ENCODE data around the gene CTIF. TPM values are rescaled to one million over a fixed set of nuclear protein-coding genes. Genes with fewer than 3 reads are reported as not detected.

Gene CTIF
- polyA plus RNA-seq, 1 donor: 15.0 TPM

- no peak for DNase-seq
- Histone ChIP-seq H3K4me3 (ENCODE audit: low read length) (no peak overlapping the region), H3K4me1 (ENCODE audit: control insufficient read depth, insufficient read depth, low read length) (peaks cover 26% of the 10 kb centered on the region), H3K27ac (ENCODE audit: low read length) (no peak overlapping the region), H3K9me3 (ENCODE audit: control insufficient read depth, low read depth, low read length) (no peaks in the 10 kb centered on the region), H3K27me3 (ENCODE audit: control insufficient read depth, insufficient read depth, low read length) (no peaks in the 10 kb centered on the region), H3K36me3 (ENCODE audit: control insufficient read depth, insufficient read depth, low read length) (no peaks in the 10 kb centered on the region)
- no CpG with 5 or more reads among the region's 6 CpGs for WGBS (ENCODE audit: insufficient coverage, low lambda C conversion rate)
Measured at GRCh38 chr18:48773821-48774220, 235.0 kb downstream of the CTIF start.

- DNase-seq: no peak
- Histone ChIP-seq H3K4me1 (ENCODE audit: control insufficient read depth, insufficient read depth, low read length) (peaks cover 37% of the 10 kb centered on the region), H3K36me3 (ENCODE audit: control insufficient read depth, insufficient read depth, low read length) (no peaks in the 10 kb centered on the region), H3K27ac (ENCODE audit: low read length) (no peak overlapping the region), H3K9me3 (ENCODE audit: control insufficient read depth, low read depth, low read length) (no peaks in the 10 kb centered on the region), H3K4me3 (ENCODE audit: low read length) (no peak overlapping the region), H3K27me3 (ENCODE audit: control insufficient read depth, insufficient read depth, low read length) (no peaks in the 10 kb centered on the region)
- no CpG with 5 or more reads among the region's 5 CpGs for whole genome bisulfite sequencing (ENCODE audit: insufficient coverage, low lambda C conversion rate)
Measured at GRCh38 chr18:48774941-48775340, 236.1 kb downstream of the CTIF start.

- H3K27me3 ChIP-seq (ENCODE audit: control insufficient read depth, insufficient read depth, low read length): no peaks in the 10 kb centered on the region
- H3K9me3 ChIP-seq (ENCODE audit: control insufficient read depth, low read depth, low read length): no peaks in the 10 kb centered on the region
- H3K27ac ChIP-seq (ENCODE audit: low read length): no peak overlapping the region
- no peak for DNase-seq
- H3K36me3 ChIP-seq (ENCODE audit: control insufficient read depth, insufficient read depth, low read length): no peaks in the 10 kb centered on the region
- peaks cover 43% of the 10 kb centered on the region for H3K4me1 ChIP-seq (ENCODE audit: control insufficient read depth, insufficient read depth, low read length)
- no peak overlapping the region for H3K4me3 ChIP-seq (ENCODE audit: low read length)
- WGBS (ENCODE audit: insufficient coverage, low lambda C conversion rate): 100% methylated on average over 1 of the region's 12 CpGs
Measured at GRCh38 chr18:48775372-48776155, 236.7 kb downstream of the CTIF start.

DNA sequence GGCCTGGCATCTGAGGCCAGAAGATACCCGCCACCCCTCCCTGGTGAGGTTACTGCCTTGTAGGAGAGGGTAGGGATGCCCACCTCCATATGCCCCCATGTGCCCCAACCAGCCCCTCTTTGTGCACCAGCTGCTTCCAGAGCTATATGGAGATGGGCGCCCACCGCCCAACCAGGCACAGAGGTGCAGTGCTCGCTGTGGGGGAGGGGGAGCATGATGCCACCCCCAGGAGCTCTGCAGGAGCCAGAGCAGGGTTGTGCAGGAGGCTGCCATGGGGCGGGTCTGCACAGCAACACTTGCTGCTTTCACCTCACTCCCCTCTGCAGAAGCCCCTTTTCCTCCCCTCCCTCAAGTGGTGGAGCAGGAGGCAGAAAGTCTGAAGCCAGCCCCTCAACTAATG is 237.3 kb downstream of the CTIF start:
- Histone ChIP-seq H3K36me3 (ENCODE audit: control insufficient read depth, insufficient read depth, low read length) (no peaks in the 10 kb centered on the region), H3K27ac (ENCODE audit: low read length) (no peak overlapping the region), H3K9me3 (ENCODE audit: control insufficient read depth, low read depth, low read length) (no peaks in the 10 kb centered on the region), H3K27me3 (ENCODE audit: control insufficient read depth, insufficient read depth, low read length) (no peaks in the 10 kb centered on the region), H3K4me1 (ENCODE audit: control insufficient read depth, insufficient read depth, low read length) (peaks cover 49% of the 10 kb centered on the region), H3K4me3 (ENCODE audit: low read length) (no peak overlapping the region)
- no peak for DNase-seq
- no CpG with 5 or more reads among the region's 5 CpGs for WGBS (ENCODE audit: insufficient coverage, low lambda C conversion rate)

DNA sequence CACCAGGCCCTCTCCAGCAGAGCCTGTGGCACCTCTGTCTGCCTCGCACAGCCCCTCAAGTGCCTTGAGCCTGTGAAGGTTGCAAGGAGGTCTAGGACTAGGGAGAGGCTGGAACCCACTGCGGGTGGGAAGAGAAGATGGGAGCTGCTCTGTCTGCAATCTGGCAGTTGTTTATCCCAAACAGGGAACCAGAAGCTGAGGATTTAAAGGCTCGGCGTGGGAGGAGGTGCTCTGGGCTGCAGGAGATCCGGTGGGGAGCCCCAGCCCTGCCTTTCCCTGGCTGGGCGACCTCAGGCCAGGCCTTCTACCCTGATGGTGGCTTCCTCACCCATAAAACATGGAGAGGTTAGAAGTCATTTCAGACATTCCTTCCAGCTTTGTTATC is 237.8 kb downstream of the CTIF start:
- H3K27me3 ChIP-seq (ENCODE audit: control insufficient read depth, insufficient read depth, low read length): no peaks in the 10 kb centered on the region
- no peaks in the 10 kb centered on the region for H3K9me3 ChIP-seq (ENCODE audit: control insufficient read depth, low read depth, low read length)
- H3K4me3 ChIP-seq (ENCODE audit: low read length): no peak overlapping the region
- no peak for DNase-seq
- peaks cover 54% of the 10 kb centered on the region for H3K4me1 ChIP-seq (ENCODE audit: control insufficient read depth, insufficient read depth, low read length)
- no CpG with 5 or more reads among the region's 6 CpGs for WGBS (ENCODE audit: insufficient coverage, low lambda C conversion rate)
- no peak overlapping the region for H3K27ac ChIP-seq (ENCODE audit: low read length)
- no peaks in the 10 kb centered on the region for H3K36me3 ChIP-seq (ENCODE audit: control insufficient read depth, insufficient read depth, low read length)

DNA sequence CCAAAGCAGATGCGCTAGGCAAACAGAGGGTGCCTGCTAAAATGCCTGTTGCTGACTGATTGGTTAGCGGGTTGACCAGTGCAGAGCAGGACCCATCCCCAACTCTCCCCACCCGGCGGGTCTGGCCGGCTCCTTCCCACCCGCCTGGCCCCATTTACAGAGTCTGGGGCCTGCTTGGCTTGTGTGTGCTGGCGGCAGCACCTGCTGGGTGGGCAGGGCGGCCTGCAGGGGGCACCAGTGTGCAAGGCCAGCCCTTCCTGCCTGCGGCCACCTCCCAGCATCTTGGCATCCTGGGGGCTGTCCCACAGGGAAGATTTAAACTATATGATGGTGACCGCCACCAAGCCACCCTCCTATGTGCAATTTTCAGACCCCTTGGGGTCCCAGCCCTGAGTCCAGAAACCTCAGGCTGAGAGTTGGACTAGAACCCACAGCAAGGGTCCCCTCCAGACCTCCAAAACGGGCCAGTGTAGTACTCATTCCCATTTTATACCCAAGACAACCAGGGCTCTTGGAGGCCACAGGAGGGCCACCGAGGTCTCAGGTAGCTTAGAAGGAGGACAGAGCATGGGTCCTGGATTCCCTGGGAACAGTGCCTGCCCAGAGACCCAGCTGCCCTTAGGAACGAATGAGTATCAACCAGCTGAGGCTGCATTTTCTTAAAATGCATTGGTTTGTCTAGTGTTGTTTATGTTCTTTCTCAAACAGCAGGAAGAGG is 238.4 kb downstream of the CTIF start:
- peaks cover 60% of the 10 kb centered on the region for H3K4me1 ChIP-seq (ENCODE audit: control insufficient read depth, insufficient read depth, low read length)
- no peaks in the 10 kb centered on the region for H3K9me3 ChIP-seq (ENCODE audit: control insufficient read depth, low read depth, low read length)
- H3K4me3 ChIP-seq (ENCODE audit: low read length): no peak overlapping the region
- peak; percentile 61 to 69 for DNase-seq
- WGBS (ENCODE audit: insufficient coverage, low lambda C conversion rate): 20% methylated on average over 1 of the region's 13 CpGs
- H3K36me3 ChIP-seq (ENCODE audit: control insufficient read depth, insufficient read depth, low read length): no peaks in the 10 kb centered on the region
- peak overlapping the region; percentile 66 for H3K27ac ChIP-seq (ENCODE audit: low read length)
- no peaks in the 10 kb centered on the region for H3K27me3 ChIP-seq (ENCODE audit: control insufficient read depth, insufficient read depth, low read length)

- no peaks in the 10 kb centered on the region for H3K9me3 ChIP-seq (ENCODE audit: control insufficient read depth, low read depth, low read length)
- DNase-seq: peak in 1 of 2 donors; percentile 61
- H3K27me3 ChIP-seq (ENCODE audit: control insufficient read depth, insufficient read depth, low read length): no peaks in the 10 kb centered on the region
- peaks cover 65% of the 10 kb centered on the region for H3K4me1 ChIP-seq (ENCODE audit: control insufficient read depth, insufficient read depth, low read length)
- H3K4me3 ChIP-seq (ENCODE audit: low read length): no peak overlapping the region
- H3K27ac ChIP-seq (ENCODE audit: low read length): peak overlapping the region; percentile 66
- no peaks in the 10 kb centered on the region for H3K36me3 ChIP-seq (ENCODE audit: control insufficient read depth, insufficient read depth, low read length)
- WGBS (ENCODE audit: insufficient coverage, low lambda C conversion rate): no CpG with 5 or more reads among the region's 8 CpGs
Measured at GRCh38 chr18:48777744-48778116, 238.9 kb downstream of the CTIF start.

- WGBS (ENCODE audit: insufficient coverage, low lambda C conversion rate): no CpG with 5 or more reads among the region's 13 CpGs
- Histone ChIP-seq H3K27ac (ENCODE audit: low read length) (peak overlapping the region; percentile 66), H3K9me3 (ENCODE audit: control insufficient read depth, low read depth, low read length) (no peaks in the 10 kb centered on the region), H3K4me3 (ENCODE audit: low read length) (no peak overlapping the region), H3K4me1 (ENCODE audit: control insufficient read depth, insufficient read depth, low read length) (peaks cover 72% of the 10 kb centered on the region), H3K36me3 (ENCODE audit: control insufficient read depth, insufficient read depth, low read length) (no peaks in the 10 kb centered on the region), H3K27me3 (ENCODE audit: control insufficient read depth, insufficient read depth, low read length) (no peaks in the 10 kb centered on the region)
- DNase-seq: no peak
Measured at GRCh38 chr18:48778344-48779011, 239.6 kb downstream of the CTIF start.

DNA sequence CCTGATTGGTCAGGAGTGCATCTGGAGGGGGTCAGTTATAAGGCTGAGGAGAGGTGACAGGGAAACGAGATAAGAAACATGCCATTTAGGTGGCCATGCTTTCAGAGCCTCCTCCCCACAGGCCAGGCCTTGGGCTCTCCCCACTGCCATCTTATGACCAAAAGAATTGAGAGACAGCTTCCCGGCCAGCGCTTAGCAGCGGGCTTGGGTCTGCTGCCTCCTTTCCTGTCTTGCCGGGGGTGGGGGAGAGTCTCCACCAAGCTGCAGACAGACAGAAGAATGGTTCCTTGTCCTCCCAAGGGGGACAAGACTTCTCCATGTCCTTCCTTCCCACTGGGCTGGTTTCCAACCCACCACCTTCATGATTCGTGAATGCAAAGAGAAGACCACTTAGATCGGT is 240.6 kb downstream of the CTIF start:
- Histone ChIP-seq H3K27me3 (ENCODE audit: control insufficient read depth, insufficient read depth, low read length) (no peaks in the 10 kb centered on the region), H3K4me3 (ENCODE audit: low read length) (no peak overlapping the region), H3K4me1 (ENCODE audit: control insufficient read depth, insufficient read depth, low read length) (peaks cover 82% of the 10 kb centered on the region), H3K36me3 (ENCODE audit: control insufficient read depth, insufficient read depth, low read length) (no peaks in the 10 kb centered on the region), H3K9me3 (ENCODE audit: control insufficient read depth, low read depth, low read length) (no peaks in the 10 kb centered on the region), H3K27ac (ENCODE audit: low read length) (peak overlapping the region; percentile 91)
- DNase-seq: no peak
- WGBS (ENCODE audit: insufficient coverage, low lambda C conversion rate): no CpG with 5 or more reads among the region's 7 CpGs

DNA sequence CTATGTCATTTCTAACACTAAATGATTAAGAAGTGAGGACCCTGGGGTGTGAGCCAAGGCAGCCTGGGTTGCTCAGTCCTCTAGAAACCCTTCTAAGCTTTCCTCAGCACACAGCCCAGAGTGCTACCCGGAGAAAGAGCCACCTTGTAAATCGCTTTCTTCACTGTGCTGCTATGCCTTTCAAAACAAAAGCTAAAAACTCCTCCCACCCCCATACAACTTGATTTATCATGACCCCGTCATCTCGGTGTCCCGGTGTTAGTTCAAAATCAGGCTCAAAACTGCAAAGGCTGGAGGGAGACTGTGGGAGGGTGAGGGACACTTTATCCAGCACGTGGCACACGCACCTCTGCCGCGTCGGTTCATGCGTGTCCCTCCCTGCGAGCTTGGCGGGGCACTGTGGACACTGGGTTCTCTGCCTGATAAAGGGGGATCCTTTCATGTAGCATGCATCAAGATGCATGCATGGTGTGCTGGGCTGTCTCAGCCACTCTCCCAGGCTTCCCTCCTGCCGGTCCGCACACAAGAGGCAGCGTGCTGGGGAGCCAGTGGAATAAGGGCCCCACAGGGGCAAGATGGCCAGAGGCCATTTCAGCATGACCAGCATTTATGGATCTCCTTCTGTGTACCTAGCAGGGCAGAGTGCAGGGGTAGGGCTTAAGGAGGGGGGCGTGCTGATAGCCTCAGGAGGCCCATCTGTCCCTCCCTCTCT is 241.5 kb downstream of the CTIF start:
- Histone ChIP-seq H3K27ac (ENCODE audit: low read length) (peak overlapping the region; percentile 91), H3K36me3 (ENCODE audit: control insufficient read depth, insufficient read depth, low read length) (no peaks in the 10 kb centered on the region), H3K4me3 (ENCODE audit: low read length) (no peak overlapping the region), H3K9me3 (ENCODE audit: control insufficient read depth, low read depth, low read length) (no peaks in the 10 kb centered on the region), H3K4me1 (ENCODE audit: control insufficient read depth, insufficient read depth, low read length) (peaks cover 83% of the 10 kb centered on the region), H3K27me3 (ENCODE audit: control insufficient read depth, insufficient read depth, low read length) (no peaks in the 10 kb centered on the region)
- no CpG with 5 or more reads among the region's 17 CpGs for WGBS (ENCODE audit: insufficient coverage, low lambda C conversion rate)
- peak; percentile 79 to 91 for DNase-seq

All from large intestine (tissue), 3 donors.